GM21360 (cell line): ENCODE data around the gene CUX1.

ENCODE experiments used
- ATAC-seq: cut with Tn5 transposase; IDR thresholded peaks from one replicate; pipeline ENCODE4 v1.9.1; 2021; ENCODE audit warnings: mild to moderate bottlenecking, moderate library complexity; ENCODE audit not compliant: unreplicated experiment

CUX1 gene

GRCh38 chr7:102064361-102065025 is 247.1 kb downstream of the CUX1 start:
- no peak for ATAC-seq

DNA sequence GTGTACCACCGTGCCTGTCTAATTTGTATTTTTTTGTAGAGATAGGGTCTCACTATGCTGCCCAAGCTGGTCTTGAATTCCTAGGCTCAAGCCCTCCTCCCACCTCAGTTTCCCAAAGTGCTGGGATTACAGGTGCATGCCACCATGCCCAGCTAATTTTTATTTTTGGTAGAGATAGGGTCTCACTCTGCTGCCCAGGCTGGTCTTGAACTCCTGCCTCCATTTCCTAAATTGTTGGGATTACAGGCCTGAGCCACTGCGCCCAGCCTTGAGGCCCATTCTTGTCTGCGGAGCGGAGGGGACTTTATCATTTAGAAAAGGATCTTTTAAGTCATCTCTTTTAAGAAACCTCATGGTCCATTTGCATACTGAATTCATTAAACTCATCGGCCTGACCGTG is 247.8 kb downstream of the CUX1 start:
- no peak for ATAC-seq

- no peak for ATAC-seq
Observed at GRCh38 chr7:102066476-102066875, 249.1 kb downstream of the CUX1 start.

DNA sequence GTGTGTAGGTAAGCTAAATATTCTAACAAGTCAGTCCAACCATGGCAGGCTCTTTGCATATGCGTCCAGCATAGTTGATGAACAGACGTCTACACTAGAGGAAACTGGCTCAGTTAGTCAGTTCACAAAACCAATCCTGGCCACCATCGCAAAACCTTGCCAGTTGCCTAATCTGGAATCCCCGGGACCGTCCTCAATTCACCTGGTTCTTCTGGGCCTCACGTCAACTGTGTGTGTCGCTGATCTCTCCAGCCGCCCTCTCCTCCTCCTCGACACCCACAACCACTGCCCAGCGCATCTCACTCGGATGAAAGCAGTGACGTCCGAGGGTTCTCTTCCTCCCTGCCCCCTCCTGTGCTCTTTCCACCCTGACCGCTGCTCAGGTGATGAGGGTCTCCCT is 251.4 kb downstream of the CUX1 start:
- ATAC-seq, result no peak

GRCh38 chr7:102069931-102070629 is 252.7 kb downstream of the CUX1 start:
- ATAC-seq, result no peak

GRCh38 chr7:102072003-102072402 is 254.6 kb downstream of the CUX1 start:
- ATAC-seq, result no peak

GRCh38 chr7:102072636-102073209 is 255.3 kb downstream of the CUX1 start:
- ATAC-seq, result no peak

DNA sequence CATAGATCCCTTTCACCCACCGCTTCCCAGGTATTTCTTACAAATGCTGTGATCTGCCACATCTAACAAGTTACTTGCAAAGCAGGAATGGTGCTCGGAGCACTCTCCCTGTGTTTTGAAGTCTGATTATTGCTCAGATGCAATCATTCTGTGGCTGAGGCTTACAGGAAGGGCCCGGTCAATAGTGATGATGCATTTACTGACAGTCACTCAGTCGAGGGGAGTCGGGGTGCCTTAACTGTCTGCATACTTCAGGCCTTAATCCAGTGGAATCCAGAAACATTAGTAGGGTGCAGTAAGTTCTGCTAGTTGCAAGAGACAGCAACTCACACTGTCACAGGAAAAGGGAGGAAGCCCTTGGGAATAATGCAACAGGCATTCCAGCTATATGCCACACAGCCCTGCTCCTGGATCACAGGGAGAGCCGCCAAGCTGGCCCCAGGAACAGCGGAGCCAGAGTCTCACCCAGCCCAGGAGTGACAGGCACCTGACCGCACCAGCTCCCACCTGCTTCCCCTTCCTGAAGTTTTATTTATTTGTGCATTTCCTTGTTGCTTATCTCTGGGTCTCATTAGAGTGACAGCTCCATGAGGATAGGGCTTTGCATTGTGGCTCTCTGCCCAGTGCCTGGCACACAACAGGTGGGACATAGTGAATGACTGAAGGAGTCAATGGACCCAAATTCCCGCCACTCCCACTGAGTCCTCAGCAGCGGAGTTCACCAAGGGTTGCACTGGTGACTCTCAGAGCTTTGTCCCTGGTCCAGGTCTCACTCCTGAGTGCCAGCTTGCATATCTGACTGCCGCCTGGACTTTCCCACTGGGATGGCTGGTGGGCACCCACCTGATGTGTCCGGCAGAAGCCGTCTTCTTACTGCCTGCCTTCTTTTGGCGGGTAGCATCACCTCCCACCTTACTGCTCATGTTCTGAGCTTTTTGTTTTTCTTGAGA is 256.8 kb downstream of the CUX1 start:
- no peak for ATAC-seq

- no peak for ATAC-seq
Observed at GRCh38 chr7:102075126-102075525, 257.7 kb downstream of the CUX1 start.

DNA sequence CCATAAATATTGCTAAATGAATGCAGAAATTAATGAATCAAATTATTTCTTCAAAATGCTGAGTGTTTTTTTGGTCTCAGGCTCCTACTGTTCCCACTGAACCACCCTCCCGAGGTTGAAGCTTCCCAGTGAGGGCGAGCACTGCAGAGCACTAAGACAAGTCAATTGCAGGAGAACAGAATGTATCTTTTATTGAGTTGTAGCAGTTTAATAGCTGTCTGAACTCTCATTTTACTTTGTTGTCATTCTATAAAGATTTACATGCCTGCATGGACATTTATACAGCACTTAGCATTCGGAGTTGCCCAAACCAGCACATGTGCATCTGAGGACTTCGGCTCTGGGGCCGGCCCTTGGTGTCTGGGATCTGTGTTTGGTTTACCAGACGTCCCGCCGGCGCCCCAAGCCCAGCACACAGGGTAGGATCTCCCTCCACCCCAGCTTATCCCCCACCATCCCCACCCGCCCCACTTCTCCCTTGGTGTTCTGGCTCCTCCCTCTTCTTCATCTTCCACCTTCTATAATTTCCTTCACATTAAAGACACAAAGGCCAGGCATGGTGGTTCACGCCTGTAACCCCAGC is 258.2 kb downstream of the CUX1 start:
- no peak for ATAC-seq

DNA sequence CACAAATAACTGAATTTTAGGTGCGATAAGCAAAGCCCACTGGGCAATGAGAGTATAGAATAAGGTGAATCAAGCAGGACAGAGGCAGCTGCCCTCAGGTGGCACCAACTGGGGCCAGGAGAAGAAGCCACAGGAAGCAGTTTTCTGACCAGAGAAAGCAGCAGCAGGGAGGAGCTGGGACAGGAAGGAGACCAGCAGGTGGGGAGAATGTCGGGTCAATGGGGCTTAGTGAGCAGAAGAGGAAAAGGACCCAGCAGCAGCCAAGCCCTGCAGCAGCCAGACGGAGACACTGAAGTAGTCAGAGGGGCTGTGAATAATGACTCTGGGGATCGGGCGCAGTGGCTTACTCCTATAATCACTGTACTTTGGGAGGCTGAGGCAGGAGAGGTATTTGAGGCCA is 259.7 kb downstream of the CUX1 start:
- ATAC-seq, result no peak

GRCh38 chr7:102079140-102080018 is 262.0 kb downstream of the CUX1 start:
- no peak for ATAC-seq

- no peak for ATAC-seq
Observed at GRCh38 chr7:102080019-102080433, 262.6 kb downstream of the CUX1 start.

GRCh38 chr7:102080434-102081243 is 263.2 kb downstream of the CUX1 start:
- no peak for ATAC-seq

GRCh38 chr7:102081244-102081627 is 263.8 kb downstream of the CUX1 start:
- no peak for ATAC-seq

GRCh38 chr7:102082693-102083368 is 265.4 kb downstream of the CUX1 start:
- ATAC-seq, result no peak

DNA sequence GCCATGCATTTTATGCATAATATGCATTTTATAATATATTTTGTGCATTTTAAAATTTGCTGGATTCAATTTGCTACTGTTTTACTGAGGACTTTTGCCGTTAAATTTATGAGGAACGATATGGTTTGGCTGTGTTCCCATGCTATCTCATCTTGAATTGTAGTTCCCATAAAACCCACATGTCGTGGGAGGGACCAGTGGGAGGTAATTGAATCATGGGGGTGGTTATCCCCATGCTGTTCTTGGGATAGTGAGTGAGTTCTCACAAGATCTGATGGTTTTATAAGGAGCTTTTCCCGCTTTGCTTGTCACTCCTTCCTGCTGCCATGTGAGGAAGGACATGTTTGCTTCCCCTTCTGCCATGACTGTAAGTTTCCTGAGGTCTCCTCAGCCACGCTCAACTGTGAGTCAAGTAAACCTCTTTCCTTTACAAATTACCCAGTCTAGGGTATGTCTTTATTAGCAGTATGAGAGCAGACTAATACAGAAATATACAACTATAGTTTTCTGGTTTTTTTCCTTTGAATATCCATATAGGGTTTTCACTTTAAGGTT is 267.9 kb downstream of the CUX1 start:
- no peak for ATAC-seq
